H1 (cell line): ENCODE results near the gene VEZT. TPM values are rescaled to one million over a fixed set of nuclear protein-coding genes. Genes with fewer than 3 reads are reported as not detected.

Experiments used
- BCL11A ChIP-seq, 2 experiments: IDR thresholded peaks; one replicate each; pipeline ENCODE4 v1.6.1; 2011; ENCODE audit warnings: low read depth in 2 of 2, low read length in 2 of 2, mild to moderate bottlenecking in 2 of 2
- CBX5 ChIP-seq: fragments of 300-800, 300-1000 bp; sonication (generic); IDR thresholded peaks from 2 replicates; pipeline ENCODE4 v1.7.1; 2016; ENCODE audit warnings: antibody characterized with exemption, low read length, low read depth
- CEBPB ChIP-seq: IDR thresholded peaks from 2 replicates; pipeline ENCODE4 v1.6.1; 2012; ENCODE audit warnings: low read depth, low read length
- CHD2 ChIP-seq: IDR thresholded peaks from 2 replicates; pipeline ENCODE4 v1.6.1; 2012; ENCODE audit warnings: low read length, improper control_type of control experiment
- CREB1 ChIP-seq: IDR thresholded peaks from 2 replicates; pipeline ENCODE4 v1.6.1; 2012; ENCODE audit warnings: inconsistent platforms
- EGR1 ChIP-seq: IDR thresholded peaks from 2 replicates; pipeline ENCODE4 v1.6.1; 2011; ENCODE audit warnings: low read depth, low read length, borderline replicate concordance
- EP300 ChIP-seq, 2 experiments: IDR thresholded peaks; 1 replicate in 1 of 2; 2 replicates in 1 of 2; pipeline ENCODE4 v1.6.1; 2011 to 2012; ENCODE audit warnings: low read depth in 2 of 2, low read length in 2 of 2, mild to moderate bottlenecking in 2 of 2, borderline replicate concordance in 1 of 2, inconsistent platforms in 1 of 2, moderate library complexity in 1 of 2
- HDAC6 ChIP-seq: IDR thresholded peaks from one replicate; pipeline ENCODE4 v1.7.1; 2012; ENCODE audit warnings: low read depth, mild to moderate bottlenecking, inconsistent platforms, low read length, moderate library complexity
- JUND ChIP-seq: IDR thresholded peaks from 2 replicates; pipeline ENCODE4 v1.6.1; 2011; ENCODE audit warnings: mild to moderate bottlenecking, improper control_type of control experiment, low read length
- NANOG ChIP-seq: IDR thresholded peaks from 2 replicates; pipeline ENCODE4 v1.6.1; 2011; ENCODE audit warnings: low read length, low read depth, mild to moderate bottlenecking, inconsistent platforms; ENCODE audit not compliant: insufficient read depth, poor library complexity, severe bottlenecking
- POLR2AphosphoS5 ChIP-seq: IDR thresholded peaks from 2 replicates; pipeline ENCODE4 v1.6.1; 2011; ENCODE audit warnings: low read depth, low read length
- POU5F1 ChIP-seq: IDR thresholded peaks from 2 replicates; pipeline ENCODE4 v1.6.1; 2011; ENCODE audit warnings: low read depth, mild to moderate bottlenecking, low read length, moderate library complexity
- SIRT6 ChIP-seq: IDR thresholded peaks from one replicate; pipeline ENCODE4 v1.7.1; 2012; ENCODE audit warnings: low read length, inconsistent platforms
- SIX5 ChIP-seq: IDR thresholded peaks from 2 replicates; pipeline ENCODE4 v1.6.1; 2011; ENCODE audit warnings: mild to moderate bottlenecking, low read depth, low read length
- SP2 ChIP-seq: IDR thresholded peaks from 2 replicates; pipeline ENCODE4 v1.6.1; 2012; ENCODE audit warnings: mild to moderate bottlenecking, low read length, inconsistent platforms
- TAF7 ChIP-seq: optimal IDR thresholded peaks from 2 replicates; pipeline ENCODE3; 2011; ENCODE audit warnings: low read depth, mild to moderate bottlenecking, inconsistent platforms, low read length, moderate library complexity, borderline replicate concordance
- TCF12 ChIP-seq: IDR thresholded peaks from 2 replicates; pipeline ENCODE4 v1.6.1; 2011; ENCODE audit warnings: low read depth, mild to moderate bottlenecking, low read length
- ZNF274 ChIP-seq: IDR thresholded peaks from 2 replicates; pipeline ENCODE4 v1.7.0; 2012; ENCODE audit warnings: low read length, borderline replicate concordance; ENCODE audit errors: extremely low read depth
- polyA plus RNA-seq, 7 experiments: library from polyadenylated mRNA; depleted of rRNA in 3 of 7; stranded (reverse) in 5 of 7; unstranded in 2 of 7; fragments of >200 nt in 5 of 7; fragments of 200-250 nt in 2 of 7; gene quantifications; 1 replicate in 5 of 7; 2 replicates in 1 of 7; 4 replicates in 1 of 7; pipeline versions ENCODE4 v1.2.1 to v1.2.3, GENCODE V29; 2011 to 2013; ENCODE audit warnings: missing spikeins in 2 of 7, mixed read lengths in 2 of 7
- total RNA-seq: library from RNA; stranded (reverse); fragmentation: NEBNext Ultra II Directional; extraction: Animal tissue kit (Norgen Biotek cat#: 25700); gene quantifications from 2 replicates; pipeline ENCODE4 v1.2.1, GENCODE V29; 2021
- TF ChIP-seq, protein P1 (sequence below): IDR thresholded peaks from 2 replicates; pipeline ENCODE4 v1.6.1; 2011; ENCODE audit warnings: low read depth, mild to moderate bottlenecking, low read length; ENCODE audit not compliant: insufficient read depth
- TF ChIP-seq, protein P2 (sequence below), 3 experiments: IDR thresholded peaks; 1 replicate in 2 of 3; 2 replicates in 1 of 3; pipeline versions ENCODE4 v1.5.1 to v1.6.1; 2011; ENCODE audit warnings: low read length in 3 of 3, mild to moderate bottlenecking in 3 of 3, inconsistent platforms in 2 of 3, low read depth in 1 of 3, moderate library complexity in 1 of 3; ENCODE audit not compliant: insufficient read depth in 1 of 3; ENCODE audit errors: control extremely low read depth in 1 of 3

Gene VEZT
- total and polyA plus RNA-seq, 2 of the 8 experiments (the other 6 are each of a cell fraction or from before 2014, with no cell fraction given) = 44.0 to 56.1 TPM

DNA sequence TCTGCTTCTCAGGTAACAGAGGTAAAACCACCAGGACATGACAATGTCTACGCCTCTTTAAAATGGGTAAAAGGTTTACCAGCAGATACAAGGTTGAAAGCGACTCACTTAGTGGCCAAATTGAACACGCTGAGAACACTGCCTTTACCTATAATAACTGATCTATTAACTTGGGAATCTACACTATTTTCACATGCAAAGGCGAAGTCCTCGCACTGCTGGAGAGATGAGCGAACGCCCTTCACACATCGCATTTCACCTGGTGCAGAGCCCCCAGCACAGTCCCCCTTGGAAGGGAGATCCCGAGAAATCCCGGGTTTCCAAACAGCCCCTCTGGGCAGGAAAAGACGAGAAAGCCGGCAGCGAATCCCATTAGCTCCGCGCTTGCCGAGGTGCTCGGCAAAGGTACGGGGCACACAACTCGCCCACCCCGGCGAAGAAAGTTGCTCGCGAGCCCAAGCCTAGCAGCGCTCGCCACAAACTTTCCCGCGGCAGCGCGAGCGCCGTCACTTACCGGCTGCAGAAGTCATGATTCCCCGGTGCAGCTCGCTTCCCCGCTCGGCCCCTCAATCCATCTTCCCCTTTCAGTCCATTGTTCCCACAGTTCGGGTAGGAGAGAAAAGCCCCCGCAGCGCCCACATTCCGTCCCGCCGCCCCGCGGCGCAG lies 763 bp upstream of the VEZT start (continued):
- TF ChIP-seq CEBPB = no peak
- TF ChIP-seq EGR1 = no peak
- TF ChIP-seq POU5F1 = no peak
- TF ChIP-seq HDAC6 = no peak
- TF ChIP-seq EP300 (IDR thresholded peaks at IDR 0.05; ENCODE audit: borderline replicate concordance in 1 of 2, low read depth in 2 of 2, low read length in 2 of 2) = no peak
- peak; percentile 61; the same call in 1 of the 2 replicates for TF ChIP-seq POLR2AphosphoS5
- no peak for TF ChIP-seq JUND
- no peak for TF ChIP-seq SIRT6
- TF ChIP-seq, protein P1, sequence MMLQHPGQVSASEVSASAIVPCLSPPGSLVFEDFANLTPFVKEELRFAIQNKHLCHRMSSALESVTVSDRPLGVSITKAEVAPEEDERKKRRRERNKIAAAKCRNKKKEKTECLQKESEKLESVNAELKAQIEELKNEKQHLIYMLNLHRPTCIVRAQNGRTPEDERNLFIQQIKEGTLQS = no peak
- TF ChIP-seq BCL11A (IDR thresholded peaks at IDR 0.05; ENCODE audit: low read depth in 2 of 2, low read length in 2 of 2) = no peak
- TF ChIP-seq CHD2 = no peak
- no peak for TF ChIP-seq CBX5
- TF ChIP-seq SIX5 = no peak
- no peak for TF ChIP-seq TCF12
- TF ChIP-seq, protein P2, sequence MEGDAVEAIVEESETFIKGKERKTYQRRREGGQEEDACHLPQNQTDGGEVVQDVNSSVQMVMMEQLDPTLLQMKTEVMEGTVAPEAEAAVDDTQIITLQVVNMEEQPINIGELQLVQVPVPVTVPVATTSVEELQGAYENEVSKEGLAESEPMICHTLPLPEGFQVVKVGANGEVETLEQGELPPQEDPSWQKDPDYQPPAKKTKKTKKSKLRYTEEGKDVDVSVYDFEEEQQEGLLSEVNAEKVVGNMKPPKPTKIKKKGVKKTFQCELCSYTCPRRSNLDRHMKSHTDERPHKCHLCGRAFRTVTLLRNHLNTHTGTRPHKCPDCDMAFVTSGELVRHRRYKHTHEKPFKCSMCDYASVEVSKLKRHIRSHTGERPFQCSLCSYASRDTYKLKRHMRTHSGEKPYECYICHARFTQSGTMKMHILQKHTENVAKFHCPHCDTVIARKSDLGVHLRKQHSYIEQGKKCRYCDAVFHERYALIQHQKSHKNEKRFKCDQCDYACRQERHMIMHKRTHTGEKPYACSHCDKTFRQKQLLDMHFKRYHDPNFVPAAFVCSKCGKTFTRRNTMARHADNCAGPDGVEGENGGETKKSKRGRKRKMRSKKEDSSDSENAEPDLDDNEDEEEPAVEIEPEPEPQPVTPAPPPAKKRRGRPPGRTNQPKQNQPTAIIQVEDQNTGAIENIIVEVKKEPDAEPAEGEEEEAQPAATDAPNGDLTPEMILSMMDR (IDR thresholded peaks at IDR 0.05; ENCODE audit: control extremely low read depth in 1 of 3, insufficient read depth in 1 of 3, low read depth in 1 of 3, low read length in 3 of 3) = no peak
- TF ChIP-seq NANOG = no peak
- TF ChIP-seq ZNF274 = no peak
- TF ChIP-seq CREB1 = no peak
- peak; percentile 80 for TF ChIP-seq TAF7
- TF ChIP-seq SP2 = no peak
